SK-N-SH treated with all-trans-retinoic acid at 6 μM for 48 hours (cell line): Measurements from ENCODE around the gene NUP98.

Experiments
- ATAC-seq: fragments of 200-7000 bp; cut with Tn5 transposase; 3 replicates; pipeline ENCODE4 v1.9.1; 2020; ENCODE audit warnings: mild to moderate bottlenecking, moderate library complexity
- ARNTL ChIP-seq: fragments of 450-650 bp; formaldehyde crosslinking; IDR thresholded peaks from 2 replicates; pipeline ENCODE4 v1.5.0; 2020; ENCODE audit warnings: low read depth, mild to moderate bottlenecking, moderate library complexity, borderline replicate concordance
- BACH2 ChIP-seq: fragments of 250-450 bp; sonication (Bioruptor Pico); IDR thresholded peaks from 2 replicates; pipeline ENCODE4 v1.9.0; 2021; ENCODE audit warnings: mild to moderate bottlenecking, borderline replicate concordance
- CREB5 ChIP-seq: fragments of 250-450 bp; sonication (Bioruptor Pico); IDR thresholded peaks from 2 replicates; pipeline ENCODE4 v1.5.1; 2020; ENCODE audit warnings: low read depth, mild to moderate bottlenecking, moderate library complexity
- CSDC2 ChIP-seq: fragments of 250-450 bp; sonication (Bioruptor Pico); IDR thresholded peaks from 2 replicates; pipeline ENCODE4 v1.5.0; 2020; ENCODE audit warnings: mild to moderate bottlenecking, moderate library complexity
- CSRNP3 ChIP-seq: fragments of 250-450 bp; sonication (Bioruptor Pico); IDR thresholded peaks from 2 replicates; pipeline ENCODE4 v1.5.1; 2021; ENCODE audit warnings: mild to moderate bottlenecking, moderate library complexity
- ESRRG ChIP-seq: fragments of 250-450 bp; sonication (Bioruptor Pico); IDR thresholded peaks from 2 replicates; pipeline ENCODE4 v1.6.1; 2021; ENCODE audit warnings: mild to moderate bottlenecking
- GLIS3 ChIP-seq: fragments of 250-450 bp; sonication (Bioruptor Pico); IDR thresholded peaks from 2 replicates; pipeline ENCODE4 v1.5.0; 2020; ENCODE audit warnings: mild to moderate bottlenecking, moderate library complexity
- ISL1 ChIP-seq: fragments of 250-450 bp; sonication (Bioruptor Pico); IDR thresholded peaks from 2 replicates; pipeline ENCODE4 v2.1.2; 2022; ENCODE audit warnings: mild to moderate bottlenecking, moderate library complexity
- OSR1 ChIP-seq: fragments of 250-450 bp; sonication (Bioruptor Pico); IDR thresholded peaks from 2 replicates; pipeline ENCODE4 v1.8.0; 2022; ENCODE audit warnings: moderate library complexity, mild to moderate bottlenecking, inconsistent platforms
- POU6F1 ChIP-seq: fragments of 250-450 bp; sonication (Bioruptor Pico); IDR thresholded peaks from 2 replicates; pipeline ENCODE4 v1.8.0; 2021; ENCODE audit warnings: low read depth, mild to moderate bottlenecking, moderate library complexity, borderline replicate concordance
- PPARA ChIP-seq: fragments of 250-450 bp; sonication (Bioruptor Pico); IDR thresholded peaks from 2 replicates; pipeline ENCODE4 v1.5.0; 2020; ENCODE audit warnings: mild to moderate bottlenecking, borderline replicate concordance
- SNAI2 ChIP-seq: fragments of 250-450 bp; sonication (Bioruptor Pico); IDR thresholded peaks from 2 replicates; pipeline ENCODE4 v1.5.0; 2020; ENCODE audit warnings: mild to moderate bottlenecking, moderate library complexity
- TOX ChIP-seq: fragments of 250-450 bp; sonication (Bioruptor Pico); IDR thresholded peaks from 2 replicates; pipeline ENCODE4 v1.8.0; 2021; ENCODE audit warnings: mild to moderate bottlenecking, moderate library complexity, borderline replicate concordance
- ZC3H10 ChIP-seq: fragments of 250-450 bp; sonication (Bioruptor Pico); IDR thresholded peaks from 2 replicates; pipeline ENCODE4 v1.5.1; 2021; ENCODE audit warnings: mild to moderate bottlenecking, moderate library complexity
- ZFP3 ChIP-seq: fragments of 250-450 bp; sonication (Bioruptor Pico); IDR thresholded peaks from 2 replicates; pipeline ENCODE4 v1.5.0; 2020; ENCODE audit warnings: mild to moderate bottlenecking, moderate library complexity
- ZFP30 ChIP-seq: fragments of 450-650 bp; formaldehyde crosslinking; IDR thresholded peaks from 2 replicates; pipeline ENCODE4 v1.5.0; 2022; ENCODE audit warnings: mild to moderate bottlenecking, moderate library complexity
- ZNF565 ChIP-seq: fragments of 450-650 bp; formaldehyde crosslinking; conservative IDR thresholded peaks from 2 replicates; pipeline ENCODE4 v1.5.0; 2020; ENCODE audit warnings: low read depth, mild to moderate bottlenecking, moderate library complexity
- ZNF70 ChIP-seq: fragments of 450-650 bp; formaldehyde crosslinking; IDR thresholded peaks from 2 replicates; pipeline ENCODE4 v1.5.0; 2020; ENCODE audit warnings: mild to moderate bottlenecking, moderate library complexity
- ZNF8 ChIP-seq: fragments of 450-650 bp; formaldehyde crosslinking; IDR thresholded peaks from 2 replicates; pipeline ENCODE4 v1.5.0; 2020; ENCODE audit warnings: mild to moderate bottlenecking, moderate library complexity

NUP98 gene

GRCh38 chr11:3666023-3666530 is 131.3 kb downstream of the NUP98 start (continued):
- TF ChIP-seq CREB5 = no peak
- no peak for TF ChIP-seq ZFP30
- TF ChIP-seq CSDC2 (CRISPR knock-in tag) = no peak
- no peak for TF ChIP-seq ZNF565 (CRISPR knock-in tag)
- TF ChIP-seq SNAI2 (CRISPR knock-in tag) = no peak
- no peak for TF ChIP-seq BACH2 (CRISPR knock-in tag)
- TF ChIP-seq CSRNP3 (CRISPR knock-in tag) = no peak
- TF ChIP-seq, all 23 proteins: peak for 0

GRCh38 chr11:3665336-3666022 is 131.9 kb downstream of the NUP98 start:
- no peak for ATAC-seq
- TF ChIP-seq CREB5 (no peak), GLIS3 (CRISPR knock-in tag) (no peak), ZFP3 (CRISPR knock-in tag) (no peak), ZFP30 (no peak), CSRNP3 (CRISPR knock-in tag) (no peak), OSR1 (no peak), ZNF8 (CRISPR knock-in tag) (no peak), PPARA (CRISPR knock-in tag) (no peak), ESRRG (CRISPR knock-in tag) (no peak), CSDC2 (CRISPR knock-in tag) (no peak), ZC3H10 (CRISPR knock-in tag) (no peak), ZNF565 (CRISPR knock-in tag) (no peak), ARNTL (CRISPR knock-in tag) (no peak)

GRCh38 chr11:3664032-3664630 is 133.2 kb downstream of the NUP98 start:
- no peak for ATAC-seq

GRCh38 chr11:3662856-3663255 is 134.5 kb downstream of the NUP98 start:
- no peak for ATAC-seq
- TF ChIP-seq CREB5 (no peak), TOX (CRISPR knock-in tag) (no peak)
- TF ChIP-seq, all 23 proteins: peak for 0

More at GRCh38 chr11:3664032-3664630, 133.2 kb downstream of the NUP98 start:
- TF ChIP-seq ZNF70 (CRISPR knock-in tag) = no peak

GRCh38 chr11:3660960-3661359 is 136.4 kb downstream of the NUP98 start:
- no peak for TF ChIP-seq POU6F1 (CRISPR knock-in tag)
- no peak for TF ChIP-seq SNAI2 (CRISPR knock-in tag)
- TF ChIP-seq GLIS3 (CRISPR knock-in tag) = no peak
- no peak for TF ChIP-seq ISL1 (CRISPR knock-in tag)
- TF ChIP-seq OSR1 = no peak
- TF ChIP-seq, all 23 proteins: peak for 0
- no peak; the same call in 2 of the 3 replicates for ATAC-seq
